Stimulated activated CD4-positive, alpha-beta T cell treated with anti-CD3 and anti-CD28 coated beads, TNF-alpha, amount 100 ng/mL, for 24 hours (primary cell): ENCODE data around the gene LIN37.
"Not testable (repeated sequence)": the region's sequence is repeated elsewhere in the genome, so short reads cannot be mapped to it uniquely, and the experiment has no call there.

Source experiments
- DNase-seq, 3 experiments: peaks; one replicate each; pipeline ENCODE4 v3.0.0-alpha.2; 2020; ENCODE audit warnings: low read depth in 3 of 3

The LIN37 gene

GRCh38 chr19:35752746-35753350 is 4.5 kb downstream of the LIN37 start:
- DNase-seq, result no peak

- DNase-seq, result no peak
Observed at GRCh38 chr19:35753634-35754369, 5.4 kb downstream of the LIN37 start.

DNA sequence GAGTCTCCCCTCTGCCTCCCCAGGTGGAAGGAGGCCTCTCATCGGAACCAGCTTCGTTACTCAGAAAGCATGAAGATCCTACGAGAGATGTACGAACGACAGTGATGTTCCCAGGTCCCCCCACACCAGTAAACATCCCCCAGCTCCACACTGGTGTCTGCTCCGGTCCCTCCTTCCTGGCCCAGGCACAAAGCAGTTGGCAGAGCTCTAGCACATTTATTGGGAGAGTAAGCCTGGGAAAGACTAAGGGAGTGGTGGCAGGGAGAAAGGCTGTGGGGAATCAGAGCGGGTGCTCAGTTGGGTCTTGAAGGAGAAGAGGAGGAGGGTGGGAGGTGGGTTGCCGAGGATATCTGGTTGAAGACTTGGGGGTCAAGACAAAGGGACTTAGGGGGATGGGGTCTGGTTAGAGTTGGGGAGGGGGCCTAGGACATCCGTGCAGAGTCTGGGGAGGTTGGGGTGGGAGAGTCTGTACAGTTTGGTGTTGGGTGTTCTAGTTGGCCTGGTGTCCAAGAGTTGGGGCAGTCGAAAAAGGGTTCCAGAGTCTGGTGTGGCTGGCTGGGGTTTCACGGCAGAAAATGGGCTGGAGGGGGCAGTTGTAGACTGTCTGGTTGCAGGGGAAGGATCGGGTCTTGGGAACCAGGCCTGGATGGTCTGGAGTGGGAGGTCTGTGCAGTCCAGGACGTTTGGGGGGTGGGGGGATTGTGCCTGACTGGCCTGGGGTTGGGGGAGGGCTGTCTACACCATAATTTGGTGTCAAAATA is 6.2 kb downstream of the LIN37 start:
- no peak for DNase-seq

DNA sequence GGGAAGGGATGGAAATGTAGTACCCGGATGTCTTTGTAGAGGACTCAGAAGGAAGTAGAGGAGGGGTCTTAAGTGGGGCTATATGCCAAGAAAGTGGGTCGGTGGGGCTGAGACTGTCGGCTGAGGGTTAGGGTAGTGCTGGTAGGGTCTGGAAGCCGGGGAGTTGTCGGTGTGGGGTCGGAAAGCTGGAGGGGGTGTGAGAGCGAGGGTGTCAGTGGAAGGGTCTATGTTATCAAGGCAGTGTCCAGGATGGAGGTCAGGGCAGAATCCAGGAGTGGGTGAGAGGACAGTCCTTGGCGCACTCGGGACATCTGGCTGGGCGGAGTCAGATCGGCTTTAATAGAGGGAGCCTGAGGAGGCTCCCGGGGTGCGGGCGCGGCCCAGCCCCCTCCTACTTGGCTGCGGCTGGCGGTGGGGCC is 6.8 kb downstream of the LIN37 start:
- no peak for DNase-seq

DNA sequence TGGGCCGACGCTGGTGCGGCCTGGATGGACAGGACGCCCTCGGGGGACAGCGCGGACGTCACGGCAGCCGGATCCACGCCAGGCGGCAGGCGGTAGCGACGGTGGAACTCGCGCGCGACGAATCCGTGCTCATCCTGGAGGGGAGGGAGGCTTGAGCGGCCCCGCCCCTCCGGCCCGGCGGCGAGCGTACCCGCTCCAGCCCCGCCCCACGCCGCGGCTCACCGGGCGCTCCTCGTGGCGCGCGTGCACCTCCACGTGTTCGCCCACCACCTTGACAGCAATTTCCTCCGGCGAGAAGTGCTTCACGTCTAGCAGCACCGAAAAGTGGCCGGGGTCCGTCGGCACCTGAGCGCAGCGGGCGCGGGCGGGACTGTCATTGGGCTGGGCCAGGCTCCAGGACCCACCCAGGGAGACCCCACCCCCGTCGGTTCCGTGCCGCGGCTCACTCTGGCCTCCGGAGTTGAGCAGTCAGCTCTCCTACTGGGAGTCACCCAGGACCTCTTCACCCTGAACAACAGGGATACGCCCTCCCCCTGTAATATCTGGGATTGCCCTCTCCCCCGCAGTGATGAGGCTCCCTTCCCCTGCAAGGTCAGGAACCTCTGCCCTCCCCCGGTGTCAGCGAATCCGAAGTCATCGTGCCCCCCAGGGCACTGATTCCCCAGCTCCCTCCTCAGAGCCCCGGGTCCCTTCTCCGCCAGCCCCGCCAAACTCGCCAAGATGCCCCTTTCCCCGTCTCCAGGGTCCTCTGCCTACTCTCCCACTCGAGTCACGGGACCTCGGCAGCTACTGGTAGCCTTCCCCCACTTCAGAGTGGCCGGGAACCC is 7.4 kb downstream of the LIN37 start:
- DNase-seq, result peak in 1 of 3 experiments; percentile 38

- no peak for DNase-seq
Observed at GRCh38 chr19:35756377-35757230, 8.2 kb downstream of the LIN37 start, which contains the start of gene HSPB6. Gene HSPB6, minus strand, starts transcription at chr19:35757029. Its CDS starts 21 bp downstream, at chr19:35757008.

DNA sequence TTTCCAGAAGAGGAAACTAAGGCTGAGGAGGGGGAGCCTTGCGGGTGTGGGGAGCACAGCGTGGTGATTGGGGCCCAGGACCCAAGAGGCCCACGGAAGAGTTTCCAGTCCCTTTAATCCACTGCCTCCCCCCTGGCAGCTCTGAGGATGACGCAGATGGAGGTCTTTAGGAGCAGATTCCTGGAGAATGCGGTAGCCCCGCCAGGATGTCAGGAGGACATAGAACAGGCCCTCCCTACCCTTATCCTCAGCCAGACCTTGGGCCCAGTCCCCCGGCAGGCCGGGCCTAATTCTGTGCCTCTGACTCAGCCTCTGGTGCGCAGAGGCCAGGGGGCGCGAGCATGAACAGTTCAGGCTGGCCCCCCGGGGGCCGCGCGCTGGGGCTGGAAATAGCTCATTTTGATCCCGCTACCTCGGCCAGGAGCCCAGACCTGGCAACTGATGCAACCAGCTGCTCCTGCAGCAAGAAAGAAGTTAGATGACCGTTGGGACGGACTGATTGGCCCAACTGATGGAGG is 8.9 kb downstream of the LIN37 start:
- peak in 1 of 3 experiments; percentile 28 for DNase-seq

DNA sequence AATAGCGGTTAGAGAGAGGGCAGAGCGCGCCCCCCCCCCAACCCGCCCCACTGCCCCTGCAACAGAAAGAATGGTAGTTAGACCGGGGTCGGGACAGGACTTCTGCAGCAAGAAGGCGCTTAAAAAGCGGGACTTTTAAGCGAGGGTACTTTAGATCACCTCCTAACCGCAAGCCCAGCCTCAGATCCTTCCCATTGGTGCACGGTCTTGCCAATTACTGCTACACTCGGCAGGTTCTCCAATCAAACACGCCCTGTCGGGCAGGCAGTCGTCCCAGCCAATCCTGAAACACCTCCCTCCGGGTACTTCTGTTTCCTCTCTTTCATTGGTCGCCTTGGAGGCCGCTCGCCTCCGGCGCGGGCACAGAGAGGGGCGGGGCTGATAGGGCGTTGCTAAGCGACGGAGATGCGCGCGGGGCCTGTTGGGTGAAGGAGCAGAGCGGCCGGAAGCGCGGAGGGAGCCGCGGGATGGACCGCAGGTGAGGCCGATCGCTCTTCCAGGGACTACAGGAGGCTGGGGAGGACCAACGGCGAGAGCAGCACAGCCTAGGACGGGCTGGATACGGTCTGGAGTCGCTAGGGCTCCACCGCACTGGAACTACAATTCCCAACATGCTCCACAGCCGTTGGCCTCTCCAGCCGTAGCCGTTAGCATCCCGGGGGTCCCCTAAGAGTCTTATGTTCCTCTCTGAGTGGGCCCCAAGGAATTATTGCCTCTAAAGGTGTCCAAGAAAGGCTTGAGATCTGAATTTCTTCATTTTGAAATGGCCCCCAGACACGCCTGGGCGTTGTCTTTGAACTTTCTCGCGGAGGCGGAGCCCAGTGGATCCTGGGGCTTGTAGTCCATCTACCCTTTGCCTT is 9.6 kb downstream of the LIN37 start, which contains the start of gene PROSER3:
Gene PROSER3 (plus strand): TSS at position 428 of the 860 bp plus-strand sequence. CDS start 40 bp downstream, at position 468.
- peak; percentile 97 to 99 (median 97) for DNase-seq

DNA sequence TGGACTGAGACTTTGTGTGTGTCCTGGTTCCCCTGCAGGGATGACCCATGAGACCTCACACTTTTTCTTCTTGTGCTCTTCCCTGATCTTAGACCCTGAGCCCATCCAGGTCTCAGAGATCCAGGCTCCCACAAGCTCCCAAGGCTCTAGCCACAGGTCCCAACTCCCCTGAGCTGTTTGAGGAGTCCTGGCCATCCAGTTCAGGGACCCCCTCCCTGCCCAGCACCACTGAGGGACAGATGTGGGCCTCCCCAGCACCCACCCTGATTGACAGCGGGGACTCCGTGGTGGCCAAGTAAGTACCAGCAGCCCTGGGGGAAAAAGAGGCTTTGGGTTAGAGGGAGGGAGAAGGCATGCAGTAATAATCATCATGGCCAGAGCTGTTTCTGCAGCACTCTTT is 11.3 kb downstream of the LIN37 start:
- DNase-seq, result no peak

DNA sequence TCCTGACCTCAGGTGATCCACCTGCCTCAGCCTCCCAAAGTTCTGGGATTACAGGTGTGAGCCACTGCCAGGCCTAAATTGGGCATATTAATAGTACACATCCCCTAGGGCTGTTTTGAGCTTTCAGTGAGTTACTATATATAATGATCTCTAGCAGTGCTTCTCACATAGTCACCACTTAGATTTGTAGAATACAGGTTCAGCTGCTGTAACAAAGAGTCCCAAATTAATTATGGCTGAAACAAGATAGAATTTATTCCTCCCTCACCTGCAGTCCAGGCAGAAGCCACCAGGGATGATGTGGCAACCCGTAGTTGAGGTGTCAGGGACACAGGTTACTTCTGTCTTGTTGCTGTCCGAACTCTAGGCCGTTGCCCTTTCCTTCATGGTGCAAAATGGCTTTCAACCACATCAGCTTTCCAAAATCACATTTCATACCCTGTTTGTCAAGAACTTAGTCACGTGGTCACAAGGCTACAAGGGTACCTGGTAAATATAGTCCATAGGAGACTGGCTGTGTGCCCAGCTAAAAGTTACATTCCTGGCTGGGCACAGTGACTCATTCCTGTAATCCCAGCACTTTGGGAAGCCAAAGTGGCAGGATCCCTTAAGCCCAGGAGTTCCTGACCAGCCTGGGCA is 12.5 kb downstream of the LIN37 start:
- DNase-seq, result no peak

DNA sequence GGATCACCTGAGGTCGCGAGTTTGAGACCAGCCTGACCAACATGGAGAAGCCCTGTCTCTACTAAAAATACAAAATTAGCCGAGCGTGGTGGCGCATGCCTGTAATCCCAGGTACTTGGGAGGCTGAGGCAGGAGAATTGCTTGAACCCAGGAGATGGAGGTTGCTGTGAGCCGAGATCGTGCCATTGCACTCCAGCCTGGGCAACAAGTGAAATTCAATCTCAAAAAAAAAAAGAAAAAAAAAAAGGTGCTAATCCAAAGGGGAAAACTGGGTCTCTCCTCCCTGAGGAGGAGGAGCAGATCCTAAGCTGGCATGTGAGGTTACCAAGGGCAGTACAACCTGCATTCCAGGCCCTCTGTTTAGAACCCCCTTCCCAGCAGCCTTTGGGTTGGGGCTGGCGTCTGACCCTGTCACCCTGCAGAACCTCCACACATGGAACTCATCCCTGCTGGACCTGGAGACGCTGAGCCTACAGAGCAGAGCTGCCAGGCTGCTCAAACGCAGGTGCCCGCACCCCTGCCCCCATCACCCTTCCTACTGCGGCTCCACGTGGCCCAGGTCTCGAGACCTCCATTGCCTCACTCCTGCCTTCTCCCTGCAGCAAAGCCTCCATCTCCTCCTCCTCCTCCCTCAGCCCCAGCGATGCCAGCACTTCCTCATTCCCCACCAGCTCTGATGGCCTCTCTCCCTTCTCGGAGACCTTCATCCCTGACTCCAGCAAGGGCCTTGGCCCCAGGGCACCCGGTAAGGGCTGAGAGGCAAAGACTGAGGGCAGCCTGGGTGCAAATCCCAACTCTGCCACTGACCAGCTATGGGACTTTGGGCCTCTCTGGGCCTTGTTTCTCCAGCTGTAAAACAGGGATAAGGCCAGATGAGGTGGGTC is 16.3 kb downstream of the LIN37 start:
- DNase-seq, result no peak

DNA sequence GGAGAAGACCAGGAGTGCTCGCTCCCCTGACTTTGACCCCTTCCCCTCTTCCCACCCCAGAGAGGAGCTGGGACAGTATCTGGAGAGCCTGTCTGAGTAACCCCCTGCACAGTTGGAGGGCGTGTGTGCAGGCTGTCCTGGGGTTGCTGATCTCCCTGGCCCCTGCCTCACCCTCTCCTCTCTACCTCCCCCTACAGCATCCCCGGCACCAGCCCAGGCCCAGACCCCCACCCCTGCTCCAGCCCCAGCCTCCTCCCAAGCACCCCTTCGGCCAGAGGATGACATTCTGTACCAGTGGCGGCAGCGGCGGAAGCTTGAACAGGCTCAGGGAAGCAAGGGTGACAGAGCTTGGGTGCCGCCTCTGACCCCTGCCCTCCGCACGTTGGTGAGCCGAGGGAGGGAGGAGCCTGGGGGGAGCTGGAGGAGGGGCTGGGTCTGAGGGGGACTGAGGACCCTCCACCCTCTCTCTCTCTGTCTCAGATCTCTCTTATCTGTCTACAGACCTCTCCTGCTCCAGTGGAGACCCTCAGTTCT is 18.3 kb downstream of the LIN37 start:
- DNase-seq, result no peak

- DNase-seq, result no peak
Observed at GRCh38 chr19:35767288-35768081, 19.1 kb downstream of the LIN37 start.

DNA sequence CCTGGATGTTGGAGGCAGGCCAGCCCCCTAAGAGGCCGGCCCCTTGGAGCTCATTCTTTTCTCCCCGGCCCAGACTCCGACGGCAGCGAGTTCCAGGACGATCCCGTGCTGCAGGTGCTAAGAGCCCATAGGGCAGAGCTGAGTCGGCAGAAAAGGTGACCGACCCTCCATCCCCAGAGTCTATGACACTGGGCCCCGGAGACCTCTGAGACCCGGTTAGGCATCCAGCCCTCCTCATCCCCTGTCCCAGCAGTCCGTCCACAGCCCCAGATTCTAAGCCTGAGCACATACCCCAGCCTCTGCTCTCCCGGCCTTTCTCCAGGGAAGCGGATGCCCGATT is 19.7 kb downstream of the LIN37 start:
- no peak for DNase-seq

- not testable (repeated sequence) for DNase-seq
Observed at GRCh38 chr19:35772362-35772761, 24.0 kb downstream of the LIN37 start.

GRCh38 chr19:35773020-35773806 is 24.8 kb downstream of the LIN37 start:
- DNase-seq, result no peak
